ENCODE measurements around the gene ZBTB6. TPM values are rescaled to one million over a fixed set of nuclear protein-coding genes. Genes with fewer than 3 reads are reported as not detected.

The ZBTB6 gene
- total and polyA plus RNA-seq, 9 of the 15 experiments (the other 6 are each of a cell fraction or from before 2014, with no cell fraction given), result 1.4 to 7.2 (median 5.3) TPM

DNA sequence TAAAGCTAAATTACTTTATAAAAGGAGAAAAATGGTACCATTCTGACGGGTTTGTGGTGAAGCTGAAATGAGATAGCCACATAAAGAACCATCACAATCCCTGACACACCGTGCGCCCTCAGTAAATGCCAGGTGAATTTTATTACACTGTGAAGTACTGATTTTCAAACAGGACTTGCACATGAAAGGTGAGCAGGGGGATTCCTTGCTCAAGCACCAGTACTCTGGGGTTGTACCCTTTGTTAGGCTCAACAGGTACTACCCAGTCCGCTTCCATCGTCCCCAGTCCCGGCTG is 27.3 kb upstream of the ZBTB6 start (continued):
- TF ChIP-seq, protein P1, sequence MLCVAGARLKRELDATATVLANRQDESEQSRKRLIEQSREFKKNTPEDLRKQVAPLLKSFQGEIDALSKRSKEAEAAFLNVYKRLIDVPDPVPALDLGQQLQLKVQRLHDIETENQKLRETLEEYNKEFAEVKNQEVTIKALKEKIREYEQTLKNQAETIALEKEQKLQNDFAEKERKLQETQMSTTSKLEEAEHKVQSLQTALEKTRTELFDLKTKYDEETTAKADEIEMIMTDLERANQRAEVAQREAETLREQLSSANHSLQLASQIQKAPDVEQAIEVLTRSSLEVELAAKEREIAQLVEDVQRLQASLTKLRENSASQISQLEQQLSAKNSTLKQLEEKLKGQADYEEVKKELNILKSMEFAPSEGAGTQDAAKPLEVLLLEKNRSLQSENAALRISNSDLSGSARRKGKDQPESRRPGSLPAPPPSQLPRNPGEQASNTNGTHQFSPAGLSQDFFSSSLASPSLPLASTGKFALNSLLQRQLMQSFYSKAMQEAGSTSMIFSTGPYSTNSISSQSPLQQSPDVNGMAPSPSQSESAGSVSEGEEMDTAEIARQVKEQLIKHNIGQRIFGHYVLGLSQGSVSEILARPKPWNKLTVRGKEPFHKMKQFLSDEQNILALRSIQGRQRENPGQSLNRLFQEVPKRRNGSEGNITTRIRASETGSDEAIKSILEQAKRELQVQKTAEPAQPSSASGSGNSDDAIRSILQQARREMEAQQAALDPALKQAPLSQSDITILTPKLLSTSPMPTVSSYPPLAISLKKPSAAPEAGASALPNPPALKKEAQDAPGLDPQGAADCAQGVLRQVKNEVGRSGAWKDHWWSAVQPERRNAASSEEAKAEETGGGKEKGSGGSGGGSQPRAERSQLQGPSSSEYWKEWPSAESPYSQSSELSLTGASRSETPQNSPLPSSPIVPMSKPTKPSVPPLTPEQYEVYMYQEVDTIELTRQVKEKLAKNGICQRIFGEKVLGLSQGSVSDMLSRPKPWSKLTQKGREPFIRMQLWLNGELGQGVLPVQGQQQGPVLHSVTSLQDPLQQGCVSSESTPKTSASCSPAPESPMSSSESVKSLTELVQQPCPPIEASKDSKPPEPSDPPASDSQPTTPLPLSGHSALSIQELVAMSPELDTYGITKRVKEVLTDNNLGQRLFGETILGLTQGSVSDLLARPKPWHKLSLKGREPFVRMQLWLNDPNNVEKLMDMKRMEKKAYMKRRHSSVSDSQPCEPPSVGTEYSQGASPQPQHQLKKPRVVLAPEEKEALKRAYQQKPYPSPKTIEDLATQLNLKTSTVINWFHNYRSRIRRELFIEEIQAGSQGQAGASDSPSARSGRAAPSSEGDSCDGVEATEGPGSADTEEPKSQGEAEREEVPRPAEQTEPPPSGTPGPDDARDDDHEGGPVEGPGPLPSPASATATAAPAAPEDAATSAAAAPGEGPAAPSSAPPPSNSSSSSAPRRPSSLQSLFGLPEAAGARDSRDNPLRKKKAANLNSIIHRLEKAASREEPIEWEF (CRISPR knock-in tag; IDR thresholded peaks at IDR 0.05), result no peak
- TF ChIP-seq, protein P2, sequence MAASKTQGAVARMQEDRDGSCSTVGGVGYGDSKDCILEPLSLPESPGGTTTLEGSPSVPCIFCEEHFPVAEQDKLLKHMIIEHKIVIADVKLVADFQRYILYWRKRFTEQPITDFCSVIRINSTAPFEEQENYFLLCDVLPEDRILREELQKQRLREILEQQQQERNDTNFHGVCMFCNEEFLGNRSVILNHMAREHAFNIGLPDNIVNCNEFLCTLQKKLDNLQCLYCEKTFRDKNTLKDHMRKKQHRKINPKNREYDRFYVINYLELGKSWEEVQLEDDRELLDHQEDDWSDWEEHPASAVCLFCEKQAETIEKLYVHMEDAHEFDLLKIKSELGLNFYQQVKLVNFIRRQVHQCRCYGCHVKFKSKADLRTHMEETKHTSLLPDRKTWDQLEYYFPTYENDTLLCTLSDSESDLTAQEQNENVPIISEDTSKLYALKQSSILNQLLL (CRISPR knock-in tag; IDR thresholded peaks at IDR 0.05; ENCODE audit: borderline replicate concordance), result no peak
- TF ChIP-seq ZC3H8 (IDR thresholded peaks at IDR 0.05) (no peak), HIVEP1 (CRISPR knock-in tag; IDR thresholded peaks at IDR 0.05) (no peak), BHLHE40 (IDR thresholded peaks at IDR 0.05; ENCODE audit: low read length) (no peak), CBX8 (IDR thresholded peaks at IDR 0.05; ENCODE audit: borderline replicate concordance, extremely low read depth, low read depth, low read length, poor library complexity, severe bottlenecking) (no peak), ZNF57 (CRISPR knock-in tag; IDR thresholded peaks at IDR 0.05) (no peak), KLF1 (tag; IDR thresholded peaks at IDR 0.05) (no peak), CHCHD3 (CRISPR knock-in tag; IDR thresholded peaks at IDR 0.05) (no peak), KDM4B (IDR thresholded peaks at IDR 0.05; ENCODE audit: borderline replicate concordance in 2 of 2, low read depth in 1 of 2) (no peak), HNRNPLL (IDR thresholded peaks at IDR 0.05; ENCODE audit: low read depth, low read length, poor library complexity, severe bottlenecking) (no peak), CBFB (CRISPR knock-in tag; IDR thresholded peaks at IDR 0.05) (no peak)
- TF ChIP-seq, protein P3, sequence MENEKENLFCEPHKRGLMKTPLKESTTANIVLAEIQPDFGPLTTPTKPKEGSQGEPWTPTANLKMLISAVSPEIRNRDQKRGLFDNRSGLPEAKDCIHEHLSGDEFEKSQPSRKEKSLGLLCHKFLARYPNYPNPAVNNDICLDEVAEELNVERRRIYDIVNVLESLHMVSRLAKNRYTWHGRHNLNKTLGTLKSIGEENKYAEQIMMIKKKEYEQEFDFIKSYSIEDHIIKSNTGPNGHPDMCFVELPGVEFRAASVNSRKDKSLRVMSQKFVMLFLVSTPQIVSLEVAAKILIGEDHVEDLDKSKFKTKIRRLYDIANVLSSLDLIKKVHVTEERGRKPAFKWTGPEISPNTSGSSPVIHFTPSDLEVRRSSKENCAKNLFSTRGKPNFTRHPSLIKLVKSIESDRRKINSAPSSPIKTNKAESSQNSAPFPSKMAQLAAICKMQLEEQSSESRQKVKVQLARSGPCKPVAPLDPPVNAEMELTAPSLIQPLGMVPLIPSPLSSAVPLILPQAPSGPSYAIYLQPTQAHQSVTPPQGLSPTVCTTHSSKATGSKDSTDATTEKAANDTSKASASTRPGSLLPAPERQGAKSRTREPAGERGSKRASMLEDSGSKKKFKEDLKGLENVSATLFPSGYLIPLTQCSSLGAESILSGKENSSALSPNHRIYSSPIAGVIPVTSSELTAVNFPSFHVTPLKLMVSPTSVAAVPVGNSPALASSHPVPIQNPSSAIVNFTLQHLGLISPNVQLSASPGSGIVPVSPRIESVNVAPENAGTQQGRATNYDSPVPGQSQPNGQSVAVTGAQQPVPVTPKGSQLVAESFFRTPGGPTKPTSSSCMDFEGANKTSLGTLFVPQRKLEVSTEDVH (IDR thresholded peaks at IDR 0.05; ENCODE audit: low read depth, partially characterized antibody), result no peak
- TF ChIP-seq, protein P4, sequence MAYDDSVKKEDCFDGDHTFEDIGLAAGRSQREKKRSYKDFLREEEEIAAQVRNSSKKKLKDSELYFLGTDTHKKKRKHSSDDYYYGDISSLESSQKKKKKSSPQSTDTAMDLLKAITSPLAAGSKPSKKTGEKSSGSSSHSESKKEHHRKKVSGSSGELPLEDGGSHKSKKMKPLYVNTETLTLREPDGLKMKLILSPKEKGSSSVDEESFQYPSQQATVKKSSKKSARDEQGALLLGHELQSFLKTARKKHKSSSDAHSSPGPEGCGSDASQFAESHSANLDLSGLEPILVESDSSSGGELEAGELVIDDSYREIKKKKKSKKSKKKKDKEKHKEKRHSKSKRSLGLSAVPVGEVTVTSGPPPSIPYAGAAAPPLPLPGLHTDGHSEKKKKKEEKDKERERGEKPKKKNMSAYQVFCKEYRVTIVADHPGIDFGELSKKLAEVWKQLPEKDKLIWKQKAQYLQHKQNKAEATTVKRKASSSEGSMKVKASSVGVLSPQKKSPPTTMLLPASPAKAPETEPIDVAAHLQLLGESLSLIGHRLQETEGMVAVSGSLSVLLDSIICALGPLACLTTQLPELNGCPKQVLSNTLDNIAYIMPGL (CRISPR knock-in tag; IDR thresholded peaks at IDR 0.05), result no peak
- TF ChIP-seq, protein P5, sequence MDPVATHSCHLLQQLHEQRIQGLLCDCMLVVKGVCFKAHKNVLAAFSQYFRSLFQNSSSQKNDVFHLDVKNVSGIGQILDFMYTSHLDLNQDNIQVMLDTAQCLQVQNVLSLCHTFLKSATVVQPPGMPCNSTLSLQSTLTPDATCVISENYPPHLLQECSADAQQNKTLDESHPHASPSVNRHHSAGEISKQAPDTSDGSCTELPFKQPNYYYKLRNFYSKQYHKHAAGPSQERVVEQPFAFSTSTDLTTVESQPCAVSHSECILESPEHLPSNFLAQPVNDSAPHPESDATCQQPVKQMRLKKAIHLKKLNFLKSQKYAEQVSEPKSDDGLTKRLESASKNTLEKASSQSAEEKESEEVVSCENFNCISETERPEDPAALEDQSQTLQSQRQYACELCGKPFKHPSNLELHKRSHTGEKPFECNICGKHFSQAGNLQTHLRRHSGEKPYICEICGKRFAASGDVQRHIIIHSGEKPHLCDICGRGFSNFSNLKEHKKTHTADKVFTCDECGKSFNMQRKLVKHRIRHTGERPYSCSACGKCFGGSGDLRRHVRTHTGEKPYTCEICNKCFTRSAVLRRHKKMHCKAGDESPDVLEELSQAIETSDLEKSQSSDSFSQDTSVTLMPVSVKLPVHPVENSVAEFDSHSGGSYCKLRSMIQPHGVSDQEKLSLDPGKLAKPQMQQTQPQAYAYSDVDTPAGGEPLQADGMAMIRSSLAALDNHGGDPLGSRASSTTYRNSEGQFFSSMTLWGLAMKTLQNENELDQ (CRISPR knock-in tag; IDR thresholded peaks at IDR 0.05; ENCODE audit: borderline replicate concordance), result no peak
